Liver (tissue), 9 donors: Measurements from ENCODE around the gene PAXIP1. TPM values are rescaled to one million over a fixed set of nuclear protein-coding genes. Genes with fewer than 3 reads are reported as not detected.
"Not testable (repeated sequence)": the region's sequence is repeated elsewhere in the genome, so short reads cannot be mapped to it uniquely, and the experiment has no call there.

ENCODE experiments used
- DNase-seq: peaks from one replicate; pipeline ENCODE4 v3.0.0-alpha.2; 2017; ENCODE audit warnings: low spot score
- H3K27ac ChIP-seq, 2 donors: one replicate each; pipeline ENCODE4 v1.7.0; 2013; ENCODE audit warnings: inconsistent platforms in 2 of 2, low read length in 2 of 2, control low read depth in 1 of 2, low read depth in 1 of 2, mild to moderate bottlenecking in 1 of 2
- H3K27me3 ChIP-seq, 4 donors: one replicate each; pipeline versions ENCODE4 v1.6.1 to v1.7.0; 2013; ENCODE audit warnings: low read length in 3 of 4, inconsistent platforms in 1 of 4, mild to moderate bottlenecking in 1 of 4, moderate library complexity in 1 of 4; ENCODE audit not compliant: control insufficient read depth in 4 of 4, insufficient read depth in 4 of 4
- H3K36me3 ChIP-seq, 4 donors: one replicate each; pipeline versions ENCODE4 v1.6.1 to v1.7.0; 2013; ENCODE audit warnings: low read length in 3 of 4, mild to moderate bottlenecking in 3 of 4, low read depth in 1 of 4, moderate library complexity in 1 of 4; ENCODE audit not compliant: control insufficient read depth in 4 of 4, insufficient read depth in 3 of 4
- H3K4me1 ChIP-seq, 4 donors: one replicate each; pipeline versions ENCODE4 v1.6.1 to v1.7.0; 2013; ENCODE audit warnings: low read length in 3 of 4, mild to moderate bottlenecking in 3 of 4, moderate library complexity in 1 of 4; ENCODE audit not compliant: control insufficient read depth in 4 of 4, insufficient read depth in 4 of 4
- H3K4me3 ChIP-seq, 3 donors: one replicate each; pipeline versions ENCODE4 v1.6.1 to v1.7.0; 2013; ENCODE audit warnings: low read length in 3 of 3, control low read depth in 1 of 3, low read depth in 1 of 3, mild to moderate bottlenecking in 1 of 3
- H3K9ac ChIP-seq, 2 donors: one replicate each; pipeline ENCODE4 v1.7.0; 2013; ENCODE audit warnings: low read length in 2 of 2, mild to moderate bottlenecking in 2 of 2, moderate library complexity in 2 of 2, control low read depth in 1 of 2, low read depth in 1 of 2
- H3K9me3 ChIP-seq, 4 donors: one replicate each; pipeline versions ENCODE4 v1.6.1 to v1.7.0; 2013; ENCODE audit warnings: low read length in 3 of 4; ENCODE audit not compliant: control insufficient read depth in 4 of 4
- ATF3 ChIP-seq: IDR thresholded peaks from 2 replicates; pipeline ENCODE4 v1.6.1; 2016; ENCODE audit warnings: antibody characterized with exemption
- EGR1 ChIP-seq, 2 donors: IDR thresholded peaks; 2 replicates each; pipeline ENCODE4 v1.6.1; 2016 to 2018; ENCODE audit warnings: antibody characterized with exemption in 2 of 2, low read depth in 2 of 2
- FOXA1 ChIP-seq: IDR thresholded peaks from 2 replicates; pipeline ENCODE4 v1.6.1; 2016; ENCODE audit warnings: antibody characterized with exemption
- FOXA2 ChIP-seq: IDR thresholded peaks from 2 replicates; pipeline ENCODE4 v1.6.1; 2016; ENCODE audit warnings: antibody characterized with exemption
- GABPA ChIP-seq, 2 donors: IDR thresholded peaks in 1 of 2; conservative IDR thresholded peaks in 1 of 2; 2 replicates each; pipeline ENCODE4 v1.6.1; 2016; ENCODE audit warnings: antibody characterized with exemption in 2 of 2, mild to moderate bottlenecking in 1 of 2, moderate library complexity in 1 of 2
- HNF4A ChIP-seq, 2 donors: conservative IDR thresholded peaks; 2 replicates each; pipeline ENCODE4 v1.6.1; 2016; ENCODE audit warnings: antibody characterized with exemption in 2 of 2, mild to moderate bottlenecking in 2 of 2
- HNF4G ChIP-seq: IDR thresholded peaks from 2 replicates; pipeline ENCODE4 v1.6.1; 2016; ENCODE audit warnings: antibody characterized with exemption
- JUND ChIP-seq, 2 donors: IDR thresholded peaks; 2 replicates each; pipeline ENCODE4 v1.6.1; 2016; ENCODE audit warnings: antibody characterized with exemption in 2 of 2
- MAX ChIP-seq: IDR thresholded peaks from 2 replicates; pipeline ENCODE4 v1.6.1; 2016; ENCODE audit warnings: antibody characterized with exemption
- RAD21 ChIP-seq, 2 donors: IDR thresholded peaks; 2 replicates each; pipeline ENCODE4 v1.6.1; 2016; ENCODE audit warnings: antibody characterized with exemption in 2 of 2, mild to moderate bottlenecking in 2 of 2
- RXRA ChIP-seq, 2 donors: IDR thresholded peaks; 2 replicates each; pipeline ENCODE4 v1.6.1; 2017 to 2018; ENCODE audit warnings: antibody characterized with exemption in 2 of 2, mild to moderate bottlenecking in 1 of 2
- SP1 ChIP-seq: IDR thresholded peaks from 2 replicates; pipeline ENCODE4 v1.6.1; 2018; ENCODE audit warnings: antibody characterized with exemption, mild to moderate bottlenecking
- YY1 ChIP-seq: IDR thresholded peaks from 2 replicates; pipeline ENCODE4 v1.6.1; 2016; ENCODE audit warnings: antibody characterized with exemption, mild to moderate bottlenecking
- WGBS: extraction: QIAGEN DNeasy Blood & Tissue Kit; methylation state at CpG from one replicate; pipeline ENCODE4 v1.1.7; 2013; 5-methylcytosine and 5-hydroxymethylcytosine counted together
- polyA plus RNA-seq, 2 donors: library from polyadenylated mRNA; stranded (reverse) in 1 of 2; unstranded in 1 of 2; fragments of 200-250 nt in 1 of 2; fragments of >200 nt in 1 of 2; fragmentation: Nextera tagmentation in 1 of 2; extraction: Ambion mirVana in 1 of 2; gene quantifications; one replicate each; pipeline versions ENCODE4 v1.2.1 to v1.2.3, GENCODE V29; 2013 to 2015
- total RNA-seq, 2 donors: library from RNA; depleted of rRNA; stranded (reverse); fragments of >200 nt; gene quantifications; one replicate each; pipeline ENCODE4 v1.2.3, GENCODE V29; 2014
- TF ChIP-seq, protein P1 (sequence below): IDR thresholded peaks from 2 replicates; pipeline ENCODE4 v1.6.1; 2016; ENCODE audit warnings: antibody characterized with exemption
- TF ChIP-seq, protein P2 (sequence below): fragments of 150-350 bp; IDR thresholded peaks from 2 replicates; pipeline ENCODE4 v1.5.1; 2017; ENCODE audit warnings: improper control_type of control experiment, low read depth, low read length; ENCODE audit not compliant: missing input control
- donor health status: healthy.
- donor health status: healthy.
- donor health status: healthy.
- donor health status: healthy.
- donor health status: healthy.

PAXIP1 gene
- total and polyA plus RNA-seq, 4 donors = 2.0 to 10.1 (median 5.8) TPM

DNA sequence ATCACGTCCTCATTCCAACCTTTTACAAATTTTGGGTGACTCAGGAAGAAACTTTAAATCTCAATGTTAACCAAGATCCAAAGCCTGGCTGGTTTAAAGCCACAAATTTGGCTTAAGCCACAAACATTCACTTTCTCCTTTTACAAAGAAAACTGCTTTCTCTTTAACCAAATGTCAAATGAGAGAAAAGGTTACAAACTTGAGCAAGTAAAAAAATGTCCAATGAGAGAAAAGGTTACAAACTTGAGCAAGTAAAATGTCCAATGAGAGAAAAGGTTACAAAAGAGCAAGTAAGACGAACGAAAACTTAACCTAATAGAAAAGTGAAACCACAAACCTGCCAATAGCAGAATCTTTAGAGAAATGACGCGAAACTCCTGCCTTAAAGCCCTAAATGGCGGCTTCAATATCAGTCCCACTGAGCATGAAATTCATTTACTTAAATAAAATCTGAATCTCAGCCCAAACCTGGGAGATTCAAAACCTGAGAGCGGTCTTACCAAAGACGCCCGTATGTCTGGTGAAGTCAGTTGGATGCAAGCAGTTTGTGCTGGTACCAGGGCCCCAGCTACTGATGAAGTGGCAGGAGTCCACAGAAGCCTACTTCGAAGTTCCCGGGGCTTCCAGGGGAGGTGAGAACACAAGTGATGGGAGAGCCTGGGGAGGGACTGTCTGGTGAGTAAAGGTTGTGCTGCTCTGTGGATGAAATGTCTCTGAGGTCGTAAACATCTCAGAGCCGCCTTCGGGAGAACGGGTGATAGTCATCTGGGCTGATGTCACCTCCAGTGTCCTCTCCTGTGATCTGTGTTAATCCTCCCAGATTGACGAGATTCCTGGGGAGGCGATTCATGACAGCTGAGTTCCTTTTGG, 74.6 kb downstream of the PAXIP1 start (continued):
- TF ChIP-seq, protein P1, sequence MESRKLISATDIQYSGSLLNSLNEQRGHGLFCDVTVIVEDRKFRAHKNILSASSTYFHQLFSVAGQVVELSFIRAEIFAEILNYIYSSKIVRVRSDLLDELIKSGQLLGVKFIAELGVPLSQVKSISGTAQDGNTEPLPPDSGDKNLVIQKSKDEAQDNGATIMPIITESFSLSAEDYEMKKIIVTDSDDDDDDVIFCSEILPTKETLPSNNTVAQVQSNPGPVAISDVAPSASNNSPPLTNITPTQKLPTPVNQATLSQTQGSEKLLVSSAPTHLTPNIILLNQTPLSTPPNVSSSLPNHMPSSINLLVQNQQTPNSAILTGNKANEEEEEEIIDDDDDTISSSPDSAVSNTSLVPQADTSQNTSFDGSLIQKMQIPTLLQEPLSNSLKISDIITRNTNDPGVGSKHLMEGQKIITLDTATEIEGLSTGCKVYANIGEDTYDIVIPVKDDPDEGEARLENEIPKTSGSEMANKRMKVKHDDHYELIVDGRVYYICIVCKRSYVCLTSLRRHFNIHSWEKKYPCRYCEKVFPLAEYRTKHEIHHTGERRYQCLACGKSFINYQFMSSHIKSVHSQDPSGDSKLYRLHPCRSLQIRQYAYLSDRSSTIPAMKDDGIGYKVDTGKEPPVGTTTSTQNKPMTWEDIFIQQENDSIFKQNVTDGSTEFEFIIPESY = no peak
- peak; percentile 13 to 68 for TF ChIP-seq JUND (IDR thresholded peaks at IDR 0.05)
- TF ChIP-seq RXRA (IDR thresholded peaks at IDR 0.05) = peak; percentile 50 to 64
- peak; percentile 97 for TF ChIP-seq YY1
- no peak for TF ChIP-seq EGR1 (IDR thresholded peaks at IDR 0.05; ENCODE audit: low read depth in 2 of 2)
- TF ChIP-seq SP1 = peak; percentile 99
- no peak for TF ChIP-seq MAX
- TF ChIP-seq HNF4G = no peak
- no peak for TF ChIP-seq ATF3
- TF ChIP-seq FOXA2 = no peak
- TF ChIP-seq HNF4A (conservative IDR thresholded peaks at IDR 0.05) = peak in 1 of 2 donors; percentile 35

- Histone ChIP-seq H3K4me1 (peaks cover 0 to 22% (median 14%) of the 10 kb centered on the region in 4 donors), H3K4me3 (peak overlapping the region; percentile 59 to 77 (median 65)), H3K27me3 (no peaks in the 10 kb centered on the region), H3K27ac (peak overlapping the region; percentile 91), H3K9me3 (no peaks in the 10 kb centered on the region), H3K9ac (peak overlapping the region; percentile 50 to 88), H3K36me3 (no peaks in the 10 kb centered on the region)
- peak in 1 of 2 donors; percentile 41 for TF ChIP-seq RXRA (IDR thresholded peaks at IDR 0.05)
- no peak for TF ChIP-seq EGR1 (IDR thresholded peaks at IDR 0.05; ENCODE audit: low read depth in 2 of 2)
- TF ChIP-seq GABPA (IDR thresholded peaks at IDR 0.05 in 1 of 2, conservative IDR thresholded peaks at IDR 0.05 in 1 of 2) = no peak
- no peak for TF ChIP-seq ATF3
- TF ChIP-seq, protein P1 = no peak
- TF ChIP-seq HNF4G = no peak
- peak; percentile 12 for TF ChIP-seq FOXA1
- no peak for TF ChIP-seq SP1
- TF ChIP-seq, protein P2, sequence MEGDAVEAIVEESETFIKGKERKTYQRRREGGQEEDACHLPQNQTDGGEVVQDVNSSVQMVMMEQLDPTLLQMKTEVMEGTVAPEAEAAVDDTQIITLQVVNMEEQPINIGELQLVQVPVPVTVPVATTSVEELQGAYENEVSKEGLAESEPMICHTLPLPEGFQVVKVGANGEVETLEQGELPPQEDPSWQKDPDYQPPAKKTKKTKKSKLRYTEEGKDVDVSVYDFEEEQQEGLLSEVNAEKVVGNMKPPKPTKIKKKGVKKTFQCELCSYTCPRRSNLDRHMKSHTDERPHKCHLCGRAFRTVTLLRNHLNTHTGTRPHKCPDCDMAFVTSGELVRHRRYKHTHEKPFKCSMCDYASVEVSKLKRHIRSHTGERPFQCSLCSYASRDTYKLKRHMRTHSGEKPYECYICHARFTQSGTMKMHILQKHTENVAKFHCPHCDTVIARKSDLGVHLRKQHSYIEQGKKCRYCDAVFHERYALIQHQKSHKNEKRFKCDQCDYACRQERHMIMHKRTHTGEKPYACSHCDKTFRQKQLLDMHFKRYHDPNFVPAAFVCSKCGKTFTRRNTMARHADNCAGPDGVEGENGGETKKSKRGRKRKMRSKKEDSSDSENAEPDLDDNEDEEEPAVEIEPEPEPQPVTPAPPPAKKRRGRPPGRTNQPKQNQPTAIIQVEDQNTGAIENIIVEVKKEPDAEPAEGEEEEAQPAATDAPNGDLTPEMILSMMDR = peak; percentile 57
- TF ChIP-seq JUND (IDR thresholded peaks at IDR 0.05) = no peak
- TF ChIP-seq RAD21 (IDR thresholded peaks at IDR 0.05) = peak; percentile 90 to 95
- DNase-seq = peak; percentile 72
- WGBS = 1% methylated on average over 5 of the region's 5 CpGs
These were observed 75.2 kb downstream of the PAXIP1 start for GRCh38 chr7:154927624-154928125.

GRCh38 chr7:154922472-154922871, 80.5 kb downstream of the PAXIP1 start:
- H3K4me3 ChIP-seq, H3K9ac ChIP-seq, H3K36me3 ChIP-seq, DNase-seq, H3K4me1 ChIP-seq, H3K27ac ChIP-seq, H3K9me3 ChIP-seq, H3K27me3 ChIP-seq: not testable (repeated sequence)
- WGBS = 79% methylated on average over 2 of the region's 2 CpGs
